GM12891 (cell line): Measurements from ENCODE around the gene MTHFSD.

ENCODE experiments used
- DNase-seq: peaks from one replicate; pipeline ENCODE4 v3.0.0; 2011; ENCODE audit warnings: low spot score; ENCODE audit not compliant: insufficient read length
- FAIRE-seq: peaks from 2 replicates; lab custom pipeline; 2011; peaks lifted over from hg19 to GRCh38; lab: Jason Lieb, UNC
- PAX5 ChIP-seq: IDR thresholded peaks from 2 replicates; pipeline ENCODE4 v1.6.1; 2011; ENCODE audit warnings: low read length, moderate library complexity, mild to moderate bottlenecking; ENCODE audit not compliant: insufficient read depth, severe bottlenecking
- POLR2A ChIP-seq: IDR thresholded peaks from 2 replicates; pipeline ENCODE4 v1.6.1; 2011; ENCODE audit warnings: low read depth, low read length, control low read depth
- POLR2AphosphoS5 ChIP-seq: IDR thresholded peaks from 2 replicates; pipeline ENCODE4 v1.6.1; 2011; ENCODE audit warnings: low read depth, low read length, control low read depth
- POU2F2 ChIP-seq: IDR thresholded peaks from 2 replicates; pipeline ENCODE4 v1.6.1; 2011; ENCODE audit warnings: low read depth, mild to moderate bottlenecking, control low read depth, low read length, moderate library complexity
- SPI1 ChIP-seq: IDR thresholded peaks from 2 replicates; pipeline ENCODE4 v1.6.1; 2011; ENCODE audit warnings: low read depth, low read length, control low read depth
- TAF1 ChIP-seq: IDR thresholded peaks from 2 replicates; pipeline ENCODE4 v1.6.1; 2011; ENCODE audit warnings: low read depth, low read length, control low read depth

Gene MTHFSD

GRCh38 chr16:86515413-86515776 is 39.6 kb downstream of the MTHFSD start:
- TF ChIP-seq POU2F2 (no peak), TAF1 (no peak), PAX5 (no peak), SPI1 (no peak), POLR2AphosphoS5 (no peak), POLR2A (no peak)
- FAIRE-seq, result no peak
- DNase-seq, result no peak

GRCh38 chr16:86514481-86515376 is 40.3 kb downstream of the MTHFSD start:
- no peak for DNase-seq
- TF ChIP-seq SPI1 (no peak), PAX5 (no peak), POLR2AphosphoS5 (no peak), TAF1 (no peak), POU2F2 (no peak), POLR2A (no peak)
- no peak for FAIRE-seq

GRCh38 chr16:86513471-86514277 is 41.4 kb downstream of the MTHFSD start:
- DNase-seq (no peak), FAIRE-seq (no peak)
- TF ChIP-seq POLR2AphosphoS5 (no peak), TAF1 (no peak), SPI1 (no peak), POLR2A (no peak), PAX5 (no peak), POU2F2 (no peak)

DNA sequence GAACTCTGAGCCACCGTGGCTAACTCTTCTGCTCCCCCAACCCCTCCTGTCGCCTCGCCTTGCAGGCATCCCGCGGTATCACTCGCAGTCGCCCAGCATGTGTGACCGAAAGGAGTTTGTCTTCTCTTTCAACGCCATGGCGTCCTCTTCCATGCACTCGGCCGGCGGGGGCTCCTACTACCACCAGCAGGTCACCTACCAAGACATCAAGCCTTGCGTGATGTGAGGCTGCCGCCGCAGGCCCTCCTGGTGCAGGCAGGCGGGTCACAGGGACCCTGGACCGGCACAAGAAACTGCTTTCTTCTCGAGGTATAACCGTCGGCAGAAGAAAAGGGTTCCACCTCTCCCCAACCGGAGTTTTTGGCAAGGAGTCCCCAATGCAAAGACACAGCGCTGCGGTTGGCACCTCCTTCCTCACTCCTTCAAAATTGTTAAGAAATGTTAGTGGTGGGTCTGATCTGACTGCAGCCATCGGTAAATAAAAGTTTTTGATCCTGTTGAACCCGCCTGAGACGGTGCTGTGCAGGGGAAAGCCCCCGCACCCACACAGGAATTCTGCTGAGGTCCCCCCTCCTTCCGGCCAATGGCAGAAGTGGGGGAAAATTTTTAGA is 42.1 kb downstream of the MTHFSD start:
- FAIRE-seq, result no peak
- no peak for TF ChIP-seq TAF1
- TF ChIP-seq PAX5, result no peak
- TF ChIP-seq POU2F2, result no peak
- TF ChIP-seq SPI1, result no peak
- TF ChIP-seq POLR2A, result no peak
- no peak for TF ChIP-seq POLR2AphosphoS5
- DNase-seq, result no peak

DNA sequence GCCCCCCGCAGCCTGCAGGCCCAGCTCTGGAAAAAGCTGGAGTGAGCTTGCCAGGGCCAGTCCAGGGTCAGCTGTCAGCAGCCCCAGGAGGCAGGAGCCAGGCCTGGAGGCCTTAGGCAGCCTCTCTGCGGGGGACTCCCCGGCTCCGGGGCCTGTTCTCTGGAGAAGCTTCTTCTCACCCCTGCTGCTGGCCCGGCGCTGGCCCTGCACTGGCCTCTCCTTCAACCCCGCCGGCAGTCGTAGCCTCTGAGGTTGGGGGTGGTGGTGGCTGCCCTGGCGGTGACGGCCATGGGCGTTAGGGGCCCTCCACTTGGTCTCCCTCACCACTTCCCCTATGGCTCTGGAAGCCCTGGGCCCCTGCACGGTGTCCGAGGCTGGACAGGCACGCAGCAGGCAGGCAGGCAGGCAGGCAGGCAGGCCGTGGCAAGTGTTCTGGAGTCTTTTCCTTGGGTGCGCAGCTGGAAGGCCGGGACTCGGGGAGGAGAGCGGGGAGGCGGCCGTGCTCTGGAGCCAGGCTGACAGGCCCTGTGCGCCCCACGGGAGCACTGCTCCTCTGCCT is 42.7 kb downstream of the MTHFSD start:
- FAIRE-seq (no peak), DNase-seq (no peak)
- TF ChIP-seq PAX5, result no peak
- no peak for TF ChIP-seq POU2F2
- no peak for TF ChIP-seq TAF1
- no peak for TF ChIP-seq POLR2AphosphoS5
- no peak for TF ChIP-seq SPI1
- no peak for TF ChIP-seq POLR2A

DNA sequence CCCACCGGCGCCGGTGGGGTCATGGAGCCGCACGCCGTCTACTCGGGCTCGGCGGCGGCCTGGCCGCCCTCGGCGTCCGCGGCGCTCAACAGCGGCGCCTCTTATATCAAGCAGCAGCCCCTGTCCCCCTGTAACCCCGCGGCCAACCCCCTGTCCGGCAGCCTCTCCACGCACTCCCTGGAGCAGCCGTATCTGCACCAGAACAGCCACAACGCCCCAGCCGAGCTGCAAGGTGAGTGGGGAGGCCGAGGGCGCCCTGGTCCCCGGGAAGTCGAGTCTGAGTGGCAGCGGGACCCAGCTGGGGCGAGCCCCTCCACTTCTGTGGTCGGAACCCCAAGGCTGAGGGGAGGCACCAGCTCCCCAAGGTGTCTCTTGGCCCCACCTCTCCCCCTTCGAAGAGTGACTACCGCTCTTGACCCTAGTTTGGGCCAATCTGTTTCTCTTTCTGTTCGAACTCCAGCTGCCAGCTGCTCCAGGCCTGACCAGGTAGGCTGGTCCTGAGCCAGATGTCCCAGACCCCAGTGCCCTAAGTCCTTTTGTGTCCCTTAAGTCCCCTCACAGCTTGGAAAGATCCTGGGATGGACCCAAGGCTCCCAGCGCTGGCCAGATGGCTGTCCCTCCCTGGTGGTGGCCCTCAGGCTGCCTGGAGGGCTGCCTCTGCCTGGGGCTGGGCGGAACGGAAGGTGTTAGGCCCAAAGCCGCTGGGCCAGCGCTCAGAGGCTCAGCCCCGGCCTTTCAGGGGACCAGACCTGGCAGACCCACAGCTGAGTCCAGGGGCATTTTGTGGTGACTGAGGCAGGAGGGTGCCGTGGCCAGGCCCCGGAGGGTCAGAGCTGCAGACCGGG is 43.5 kb downstream of the MTHFSD start:
- TF ChIP-seq SPI1, result no peak
- no peak for TF ChIP-seq POLR2AphosphoS5
- TF ChIP-seq POU2F2, result no peak
- TF ChIP-seq POLR2A, result no peak
- no peak for TF ChIP-seq PAX5
- TF ChIP-seq TAF1, result no peak
- no peak for FAIRE-seq
- DNase-seq, result no peak

- no peak for DNase-seq
- TF ChIP-seq TAF1, result no peak
- no peak for TF ChIP-seq POLR2A
- TF ChIP-seq SPI1, result no peak
- no peak for TF ChIP-seq POU2F2
- no peak for TF ChIP-seq POLR2AphosphoS5
- TF ChIP-seq PAX5, result no peak
- no peak for FAIRE-seq
Observed at GRCh38 chr16:86510465-86511261, 44.4 kb downstream of the MTHFSD start, which contains the start of gene FOXF1. FOXF1 (plus strand) TSS chr16:86510527; CDS start chr16:86510570, 43 bp downstream.

GRCh38 chr16:86509759-86510464 is 45.1 kb downstream of the MTHFSD start:
- FAIRE-seq, result no peak
- TF ChIP-seq TAF1, result no peak
- no peak for TF ChIP-seq SPI1
- no peak for TF ChIP-seq PAX5
- TF ChIP-seq POLR2AphosphoS5, result no peak
- no peak for TF ChIP-seq POLR2A
- TF ChIP-seq POU2F2, result no peak
- DNase-seq, result no peak
